ENCODE data around the gene PIGQ.

DNA sequence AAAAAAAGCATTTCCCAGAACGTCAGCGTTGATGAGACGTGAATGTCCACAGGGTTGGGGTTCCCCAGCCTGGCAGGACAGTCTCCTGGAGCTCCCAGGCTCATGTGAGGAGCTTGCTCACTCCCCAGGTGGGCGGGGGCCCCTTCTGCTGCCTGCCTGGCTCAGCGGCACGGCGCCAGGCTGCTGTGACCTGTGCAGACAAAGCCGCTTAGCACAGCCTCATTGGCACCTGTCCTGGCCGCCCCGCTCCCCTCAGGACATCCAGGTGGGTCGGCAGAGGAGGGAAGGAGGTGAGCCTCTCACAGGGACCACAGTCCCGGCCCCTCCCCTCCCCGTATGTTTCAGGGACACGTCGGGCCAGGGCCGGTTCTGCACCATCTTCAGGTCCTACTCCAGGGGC is 48.1 kb downstream of the PIGQ start:
- no peak for TF ChIP-seq POLR2A (IDR thresholded peaks at IDR 0.05)
- no peak for TF ChIP-seq CTCF (IDR thresholded peaks at IDR 0.05)
- no peak for TF ChIP-seq POLR2AphosphoS5 (IDR thresholded peaks at IDR 0.05)
